GM12878 (cell line): ENCODE results near the gene LPIN1.
"Not testable (repeated sequence)": the region's sequence is repeated elsewhere in the genome, so short reads cannot be mapped to it uniquely, and the experiment has no call there.

Experiments
- CREM ChIP-seq: IDR thresholded peaks from 2 replicates; pipeline ENCODE4 v1.6.1; 2014; ENCODE audit warnings: antibody characterized with exemption, low read depth
- GATAD2B ChIP-seq: fragments of 450-650 bp; conservative IDR thresholded peaks from 2 replicates; pipeline ENCODE4 v1.6.1; 2017; ENCODE audit warnings: low read depth, mild to moderate bottlenecking, moderate library complexity
- HDAC2 ChIP-seq: fragments of 200-600 bp; sonication (generic); IDR thresholded peaks from 2 replicates; pipeline ENCODE4 v1.6.1; 2017
- MAX ChIP-seq: IDR thresholded peaks from 2 replicates; pipeline ENCODE4 v1.6.1; 2012; ENCODE audit warnings: low read depth, low read length, improper control_type of control experiment
- POLR2A ChIP-seq: IDR thresholded peaks from 2 replicates; pipeline ENCODE4 v1.6.1; 2011; ENCODE audit warnings: low read depth, mild to moderate bottlenecking, low read length
- SIN3A ChIP-seq: IDR thresholded peaks from 2 replicates; pipeline ENCODE4 v1.6.1; 2012; ENCODE audit warnings: low read depth, low read length, improper control_type of control experiment
- SRF ChIP-seq, 2 experiments: IDR thresholded peaks; 2 replicates each; pipeline ENCODE4 v1.6.1; 2011; ENCODE audit warnings: low read depth in 2 of 2, low read length in 2 of 2, mild to moderate bottlenecking in 1 of 2, moderate library complexity in 1 of 2
- TCF12 ChIP-seq: IDR thresholded peaks from 2 replicates; pipeline ENCODE4 v1.6.1; 2011; ENCODE audit warnings: low read depth, mild to moderate bottlenecking, low read length
- USF1 ChIP-seq: IDR thresholded peaks from 2 replicates; pipeline ENCODE4 v1.6.1; 2011; ENCODE audit warnings: borderline replicate concordance, low read depth, mild to moderate bottlenecking, moderate library complexity, mixed read lengths, low read length; ENCODE audit not compliant: insufficient read depth; ENCODE audit errors: extremely low read length
- WRNIP1 ChIP-seq: IDR thresholded peaks from 2 replicates; pipeline ENCODE4 v1.6.1; 2011; ENCODE audit warnings: low read depth, low read length, improper control_type of control experiment, borderline replicate concordance
- TF ChIP-seq, protein P1 (sequence below), 3 experiments: IDR thresholded peaks in 2 of 3; conservative IDR thresholded peaks in 1 of 3; 2 replicates each; pipeline ENCODE4 v1.5.1; 2011; ENCODE audit warnings: low read depth in 3 of 3, low read length in 3 of 3, mild to moderate bottlenecking in 3 of 3, control low read depth in 2 of 3, moderate library complexity in 2 of 3, inconsistent platforms in 1 of 3, mixed read lengths in 1 of 3; ENCODE audit not compliant: control insufficient read depth in 2 of 3, insufficient read depth in 1 of 3; ENCODE audit errors: extremely low read depth in 1 of 3
- TF ChIP-seq, protein P2 (sequence below): IDR thresholded peaks from 2 replicates; pipeline ENCODE4 v1.6.1; 2011; ENCODE audit warnings: low read depth, low read length, improper control_type of control experiment, borderline replicate concordance

DNA sequence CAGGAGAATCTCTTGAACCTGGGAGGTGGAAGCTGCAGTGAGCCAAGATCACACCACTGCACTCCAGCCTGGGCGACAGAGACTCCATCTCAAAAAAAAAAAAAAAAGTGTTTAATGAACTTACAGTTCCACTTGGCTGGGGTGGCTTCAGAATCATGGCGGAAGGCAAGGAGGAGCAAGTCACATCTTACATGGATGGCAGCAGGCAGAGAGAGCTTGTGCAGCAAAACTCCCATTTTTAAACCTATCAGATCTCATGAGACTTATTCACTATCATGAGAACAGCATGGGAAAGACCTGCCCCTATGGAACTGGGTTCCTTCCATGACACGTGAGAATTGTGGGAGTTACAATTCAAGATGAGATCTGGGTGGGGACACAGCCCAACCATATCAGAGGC is 113.5 kb downstream of the LPIN1 start:
- TF ChIP-seq, protein P1, sequence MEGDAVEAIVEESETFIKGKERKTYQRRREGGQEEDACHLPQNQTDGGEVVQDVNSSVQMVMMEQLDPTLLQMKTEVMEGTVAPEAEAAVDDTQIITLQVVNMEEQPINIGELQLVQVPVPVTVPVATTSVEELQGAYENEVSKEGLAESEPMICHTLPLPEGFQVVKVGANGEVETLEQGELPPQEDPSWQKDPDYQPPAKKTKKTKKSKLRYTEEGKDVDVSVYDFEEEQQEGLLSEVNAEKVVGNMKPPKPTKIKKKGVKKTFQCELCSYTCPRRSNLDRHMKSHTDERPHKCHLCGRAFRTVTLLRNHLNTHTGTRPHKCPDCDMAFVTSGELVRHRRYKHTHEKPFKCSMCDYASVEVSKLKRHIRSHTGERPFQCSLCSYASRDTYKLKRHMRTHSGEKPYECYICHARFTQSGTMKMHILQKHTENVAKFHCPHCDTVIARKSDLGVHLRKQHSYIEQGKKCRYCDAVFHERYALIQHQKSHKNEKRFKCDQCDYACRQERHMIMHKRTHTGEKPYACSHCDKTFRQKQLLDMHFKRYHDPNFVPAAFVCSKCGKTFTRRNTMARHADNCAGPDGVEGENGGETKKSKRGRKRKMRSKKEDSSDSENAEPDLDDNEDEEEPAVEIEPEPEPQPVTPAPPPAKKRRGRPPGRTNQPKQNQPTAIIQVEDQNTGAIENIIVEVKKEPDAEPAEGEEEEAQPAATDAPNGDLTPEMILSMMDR (IDR thresholded peaks at IDR 0.05 in 2 of 3, conservative IDR thresholded peaks at IDR 0.05 in 1 of 3; ENCODE audit: control insufficient read depth in 2 of 3, extremely low read depth in 1 of 3, insufficient read depth in 1 of 3, low read depth in 3 of 3, low read length in 3 of 3) = not testable (repeated sequence)
- not testable (repeated sequence) for TF ChIP-seq MAX; SRF (IDR thresholded peaks at IDR 0.05; ENCODE audit: low read depth in 2 of 2, low read length in 2 of 2); SIN3A; WRNIP1; USF1; CREM; TCF12; POLR2A; GATAD2B; HDAC2
- TF ChIP-seq, protein P2, sequence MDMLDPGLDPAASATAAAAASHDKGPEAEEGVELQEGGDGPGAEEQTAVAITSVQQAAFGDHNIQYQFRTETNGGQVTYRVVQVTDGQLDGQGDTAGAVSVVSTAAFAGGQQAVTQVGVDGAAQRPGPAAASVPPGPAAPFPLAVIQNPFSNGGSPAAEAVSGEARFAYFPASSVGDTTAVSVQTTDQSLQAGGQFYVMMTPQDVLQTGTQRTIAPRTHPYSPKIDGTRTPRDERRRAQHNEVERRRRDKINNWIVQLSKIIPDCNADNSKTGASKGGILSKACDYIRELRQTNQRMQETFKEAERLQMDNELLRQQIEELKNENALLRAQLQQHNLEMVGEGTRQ = not testable (repeated sequence)
